ENCODE data around the gene HS3ST3B1.

The HS3ST3B1 gene

GRCh38 chr17:14308636-14308964, 7.7 kb downstream of the HS3ST3B1 start:
- no peaks in the 10 kb centered on the region for H4K20me1 ChIP-seq (ENCODE audit: insufficient read depth, low read length)
- no peak overlapping the region for H3K27ac ChIP-seq (ENCODE audit: low read length)
- TF ChIP-seq CTCF (IDR thresholded peaks at IDR 0.05; ENCODE audit: low read length): no peak
- no peak for TF ChIP-seq EZH2phosphoT487 (IDR thresholded peaks at IDR 0.05; ENCODE audit: low read length)
- TF ChIP-seq EZH2 (optimal IDR thresholded peaks at IDR 0.05; ENCODE audit: low read depth, low read length): no peak
- H3K4me2 ChIP-seq (ENCODE audit: low read depth, low read length): no peak overlapping the region
- no peaks in the 10 kb centered on the region for H3K27me3 ChIP-seq (replicated peaks; ENCODE audit: insufficient read depth, low read length)
- H3F3A ChIP-seq (ENCODE audit: insufficient read depth, low read length): no peaks in the 10 kb centered on the region
- H3K9me3 ChIP-seq (replicated peaks; ENCODE audit: insufficient read depth, low read length): no peaks in the 10 kb centered on the region
- H3K36me3 ChIP-seq (replicated peaks; ENCODE audit: insufficient read depth, low read length): no peaks in the 10 kb centered on the region
- DNase-seq: no peak
- no peak overlapping the region for H3K4me3 ChIP-seq (ENCODE audit: low read length)
- H3K9me2 ChIP-seq (replicated peaks; ENCODE audit: insufficient read depth, low read length): no peaks in the 10 kb centered on the region
- H3K79me2 ChIP-seq (ENCODE audit: low read length): no peaks in the 10 kb centered on the region
- H3K9ac ChIP-seq (ENCODE audit: low read length): no peak overlapping the region
- no peak overlapping the region for H2AFZ ChIP-seq (ENCODE audit: low read length)
- H3K4me1 ChIP-seq (ENCODE audit: low read length): no peaks in the 10 kb centered on the region

GRCh38 chr17:14308965-14309879, 8.3 kb downstream of the HS3ST3B1 start:
- Histone ChIP-seq H3K79me2 (ENCODE audit: low read length) (no peaks in the 10 kb centered on the region), H3K9me3 (replicated peaks; ENCODE audit: insufficient read depth, low read length) (no peaks in the 10 kb centered on the region), H3K4me1 (ENCODE audit: low read length) (no peaks in the 10 kb centered on the region), H3K27ac (ENCODE audit: low read length) (no peak overlapping the region), H3K4me2 (ENCODE audit: low read depth, low read length) (no peak overlapping the region), H3K27me3 (replicated peaks; ENCODE audit: insufficient read depth, low read length) (no peaks in the 10 kb centered on the region), H3K36me3 (replicated peaks; ENCODE audit: insufficient read depth, low read length) (no peaks in the 10 kb centered on the region), H4K20me1 (ENCODE audit: insufficient read depth, low read length) (no peaks in the 10 kb centered on the region), H3K4me3 (ENCODE audit: low read length) (no peak overlapping the region), H2AFZ (ENCODE audit: low read length) (0 out of 2 replicates have a peak overlapping the region, but pooled peaks have one; percentile 38), H3F3A (ENCODE audit: insufficient read depth, low read length) (no peaks in the 10 kb centered on the region), H3K9me2 (replicated peaks; ENCODE audit: insufficient read depth, low read length) (no peaks in the 10 kb centered on the region), H3K9ac (ENCODE audit: low read length) (no peak overlapping the region)
- TF ChIP-seq EZH2phosphoT487 (IDR thresholded peaks at IDR 0.05; ENCODE audit: low read length): no peak
- no peak for DNase-seq

GRCh38 chr17:14310101-14310500, 9.2 kb downstream of the HS3ST3B1 start:
- Histone ChIP-seq H3K27me3 (replicated peaks; ENCODE audit: insufficient read depth, low read length) (no peaks in the 10 kb centered on the region), H3K4me3 (ENCODE audit: low read length) (no peak overlapping the region), H3K4me1 (ENCODE audit: low read length) (no peaks in the 10 kb centered on the region), H3K4me2 (ENCODE audit: low read depth, low read length) (no peak overlapping the region), H3K36me3 (replicated peaks; ENCODE audit: insufficient read depth, low read length) (no peaks in the 10 kb centered on the region), H2AFZ (ENCODE audit: low read length) (no peak overlapping the region), H3K9me3 (replicated peaks; ENCODE audit: insufficient read depth, low read length) (no peaks in the 10 kb centered on the region), H3F3A (ENCODE audit: insufficient read depth, low read length) (no peaks in the 10 kb centered on the region), H3K27ac (ENCODE audit: low read length) (no peak overlapping the region), H3K9ac (ENCODE audit: low read length) (no peak overlapping the region), H4K20me1 (ENCODE audit: insufficient read depth, low read length) (no peaks in the 10 kb centered on the region), H3K9me2 (replicated peaks; ENCODE audit: insufficient read depth, low read length) (no peaks in the 10 kb centered on the region), H3K79me2 (ENCODE audit: low read length) (no peaks in the 10 kb centered on the region)
- no peak for TF ChIP-seq CTCF (IDR thresholded peaks at IDR 0.05; ENCODE audit: low read length)
- TF ChIP-seq EZH2phosphoT487 (IDR thresholded peaks at IDR 0.05; ENCODE audit: low read length): no peak
- no peak for TF ChIP-seq EZH2 (optimal IDR thresholded peaks at IDR 0.05; ENCODE audit: low read depth, low read length)
- no peak for DNase-seq

GRCh38 chr17:14310605-14311004, 9.7 kb downstream of the HS3ST3B1 start:
- Histone ChIP-seq H4K20me1 (ENCODE audit: insufficient read depth, low read length) (no peaks in the 10 kb centered on the region), H3K79me2 (ENCODE audit: low read length) (no peaks in the 10 kb centered on the region), H3K4me1 (ENCODE audit: low read length) (no peaks in the 10 kb centered on the region), H3K9me3 (replicated peaks; ENCODE audit: insufficient read depth, low read length) (no peaks in the 10 kb centered on the region), H3K27me3 (replicated peaks; ENCODE audit: insufficient read depth, low read length) (no peaks in the 10 kb centered on the region), H3F3A (ENCODE audit: insufficient read depth, low read length) (no peaks in the 10 kb centered on the region), H3K4me3 (ENCODE audit: low read length) (no peak overlapping the region), H3K27ac (ENCODE audit: low read length) (no peak overlapping the region), H3K4me2 (ENCODE audit: low read depth, low read length) (no peak overlapping the region), H2AFZ (ENCODE audit: low read length) (no peak overlapping the region), H3K9me2 (replicated peaks; ENCODE audit: insufficient read depth, low read length) (no peaks in the 10 kb centered on the region), H3K9ac (ENCODE audit: low read length) (no peak overlapping the region), H3K36me3 (replicated peaks; ENCODE audit: insufficient read depth, low read length) (no peaks in the 10 kb centered on the region)
- no peak for DNase-seq
- no peak for TF ChIP-seq EZH2phosphoT487 (IDR thresholded peaks at IDR 0.05; ENCODE audit: low read length)
- no peak for TF ChIP-seq EZH2 (optimal IDR thresholded peaks at IDR 0.05; ENCODE audit: low read depth, low read length)
- no peak for TF ChIP-seq CTCF (IDR thresholded peaks at IDR 0.05; ENCODE audit: low read length)
